ENCODE measurements around the gene TIGD3.

Gene TIGD3

DNA sequence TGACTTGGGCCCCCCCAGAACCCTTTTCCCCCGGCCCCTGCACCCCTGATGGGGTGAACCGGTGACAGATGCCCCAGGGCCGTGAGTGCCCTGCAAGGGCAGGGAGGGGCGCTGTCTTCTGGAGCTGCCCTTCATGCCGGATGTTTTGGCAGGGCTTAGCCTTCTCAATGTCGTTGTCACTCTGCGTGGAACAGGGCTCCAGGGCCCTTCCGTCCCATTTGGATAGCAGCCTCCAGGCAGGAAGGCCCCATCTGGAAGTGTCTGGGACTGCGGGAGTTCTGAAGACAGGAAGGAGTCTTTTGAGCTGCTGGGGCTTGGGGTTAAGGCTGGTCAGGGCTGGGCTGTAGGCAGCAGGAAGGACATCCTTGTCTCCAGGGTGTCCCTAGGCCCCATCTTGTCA, 36.4 kb downstream of the TIGD3 start:
- DNase-seq, result no peak

DNA sequence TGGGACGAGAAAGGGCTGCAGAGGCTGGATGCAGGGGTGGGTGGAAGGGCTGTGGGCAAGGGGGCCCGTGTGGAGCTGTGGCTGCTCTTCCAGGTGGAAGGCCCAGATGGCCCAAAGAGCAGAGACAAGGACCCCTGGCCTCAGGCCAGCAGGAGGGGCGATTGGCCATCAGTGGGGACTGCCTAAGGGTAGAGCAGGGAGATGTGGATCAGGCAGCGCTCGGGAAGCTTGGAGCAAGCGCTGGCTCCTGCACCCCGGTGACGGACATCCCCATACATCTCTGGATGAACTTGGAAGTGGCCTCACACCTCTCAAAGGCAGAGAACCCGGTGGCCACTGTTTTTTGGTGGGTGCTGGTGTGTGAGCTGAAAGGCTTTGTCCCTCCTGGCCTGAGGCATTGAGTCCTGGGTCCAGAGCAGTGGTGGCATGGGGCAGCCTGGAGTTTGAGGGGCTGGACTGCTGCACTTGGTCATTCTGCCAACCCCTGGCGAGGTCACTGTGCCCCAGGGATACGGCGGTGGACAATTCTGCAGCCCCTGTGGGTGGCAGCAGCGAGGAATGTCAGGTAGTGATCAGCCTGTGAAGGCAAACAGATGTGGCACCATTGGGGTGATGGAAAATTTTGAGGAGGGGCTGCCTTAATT, 37.8 kb downstream of the TIGD3 start:
- no peak for DNase-seq

DNA sequence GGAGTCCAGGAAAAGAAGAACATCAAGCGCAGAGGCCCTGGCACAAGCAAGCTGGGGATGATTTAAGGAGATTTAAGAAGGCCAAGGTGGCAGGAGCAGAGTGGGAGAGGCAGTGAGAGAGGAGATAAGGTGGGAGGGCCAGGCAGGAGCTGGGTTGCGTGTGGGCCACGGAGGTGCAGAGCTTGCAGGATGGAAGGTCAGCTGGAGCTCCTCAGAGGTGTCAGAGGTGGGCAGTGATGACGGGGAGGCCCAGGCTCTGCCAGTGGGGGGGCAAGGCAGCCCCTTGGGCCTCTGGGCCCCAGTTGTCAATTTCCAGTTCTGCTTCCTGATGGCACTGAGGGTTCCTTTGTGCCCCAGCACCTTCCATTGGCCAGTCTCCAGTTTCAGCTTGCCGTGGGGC, 38.3 kb downstream of the TIGD3 start:
- no peak for DNase-seq

DNA sequence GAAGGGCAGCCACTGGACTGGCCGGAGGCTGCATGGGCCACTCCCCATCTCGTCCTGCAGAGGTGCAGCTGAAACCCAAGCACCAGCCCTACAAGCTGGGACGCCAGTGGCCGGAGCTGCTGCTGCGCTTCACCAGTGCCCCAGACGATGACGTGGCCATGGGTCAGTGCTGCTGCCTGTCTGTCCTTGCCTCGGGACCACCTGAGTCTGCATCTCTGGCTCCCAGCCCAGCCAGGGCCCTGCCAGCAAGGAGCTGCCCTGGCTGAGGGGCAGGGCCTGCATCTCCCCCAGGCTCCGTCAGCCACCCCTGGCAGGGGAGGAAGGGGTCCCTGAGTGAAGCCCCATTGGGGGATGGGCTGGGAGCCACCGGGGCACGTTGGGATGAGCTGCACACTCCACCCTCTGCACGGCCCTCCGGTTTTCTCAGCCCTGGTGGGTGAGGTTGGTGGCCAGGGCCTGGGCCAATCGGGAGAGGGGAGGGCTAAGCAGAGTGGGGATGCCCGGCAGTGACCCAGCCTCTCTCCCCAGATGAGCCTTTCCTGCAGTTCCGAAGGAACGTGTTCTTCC, 39.0 kb downstream of the TIGD3 start:
- no peak for DNase-seq

DNA sequence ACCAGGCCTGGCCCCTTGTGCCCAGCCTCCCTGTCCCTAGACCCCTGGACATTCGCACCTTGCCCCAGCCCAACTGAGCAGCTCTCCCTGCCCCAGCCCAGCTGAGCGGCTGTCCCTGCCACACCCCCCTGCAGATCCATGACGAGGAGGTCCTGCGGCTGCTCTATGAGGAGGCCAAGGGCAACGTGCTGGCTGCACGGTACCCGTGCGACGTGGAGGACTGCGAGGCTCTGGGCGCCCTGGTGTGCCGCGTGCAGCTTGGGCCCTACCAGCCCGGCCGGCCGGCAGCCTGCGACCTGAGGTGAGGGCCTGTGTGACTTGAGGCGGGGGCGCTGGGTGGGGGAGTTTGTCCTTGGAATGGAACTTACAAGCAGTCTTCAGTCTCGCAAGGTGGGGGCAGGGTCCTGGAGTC, 39.6 kb downstream of the TIGD3 start:
- no peak for DNase-seq

DNA sequence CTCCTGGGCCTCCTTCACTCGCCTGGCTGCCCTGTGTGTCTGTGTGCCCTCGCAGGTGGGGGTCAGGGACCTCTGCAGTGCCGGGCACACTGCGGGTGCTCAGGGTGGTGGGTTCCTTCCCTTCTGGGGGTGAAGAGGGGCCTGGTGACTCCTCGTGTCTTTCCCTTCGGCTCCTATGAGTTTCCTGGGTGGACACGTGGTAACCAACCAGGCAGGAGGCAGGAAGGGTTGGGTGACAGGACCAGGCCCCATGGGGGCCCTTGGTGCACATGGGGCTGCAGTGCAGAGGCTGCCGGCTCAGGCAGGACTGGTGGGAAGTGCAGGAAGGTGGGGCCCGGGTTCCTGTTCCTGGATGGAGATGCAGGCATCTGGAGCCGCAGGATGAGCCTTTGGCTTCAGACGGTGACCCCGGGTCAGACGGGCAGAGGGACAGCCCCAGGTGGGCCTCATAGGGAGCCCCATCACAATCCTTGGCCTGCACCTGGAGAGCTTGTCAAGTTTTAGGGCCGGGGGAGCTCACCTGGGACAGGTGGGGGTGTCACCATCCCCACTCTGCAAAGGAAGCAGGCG, 41.5 kb downstream of the TIGD3 start:
- no peak for DNase-seq

DNA sequence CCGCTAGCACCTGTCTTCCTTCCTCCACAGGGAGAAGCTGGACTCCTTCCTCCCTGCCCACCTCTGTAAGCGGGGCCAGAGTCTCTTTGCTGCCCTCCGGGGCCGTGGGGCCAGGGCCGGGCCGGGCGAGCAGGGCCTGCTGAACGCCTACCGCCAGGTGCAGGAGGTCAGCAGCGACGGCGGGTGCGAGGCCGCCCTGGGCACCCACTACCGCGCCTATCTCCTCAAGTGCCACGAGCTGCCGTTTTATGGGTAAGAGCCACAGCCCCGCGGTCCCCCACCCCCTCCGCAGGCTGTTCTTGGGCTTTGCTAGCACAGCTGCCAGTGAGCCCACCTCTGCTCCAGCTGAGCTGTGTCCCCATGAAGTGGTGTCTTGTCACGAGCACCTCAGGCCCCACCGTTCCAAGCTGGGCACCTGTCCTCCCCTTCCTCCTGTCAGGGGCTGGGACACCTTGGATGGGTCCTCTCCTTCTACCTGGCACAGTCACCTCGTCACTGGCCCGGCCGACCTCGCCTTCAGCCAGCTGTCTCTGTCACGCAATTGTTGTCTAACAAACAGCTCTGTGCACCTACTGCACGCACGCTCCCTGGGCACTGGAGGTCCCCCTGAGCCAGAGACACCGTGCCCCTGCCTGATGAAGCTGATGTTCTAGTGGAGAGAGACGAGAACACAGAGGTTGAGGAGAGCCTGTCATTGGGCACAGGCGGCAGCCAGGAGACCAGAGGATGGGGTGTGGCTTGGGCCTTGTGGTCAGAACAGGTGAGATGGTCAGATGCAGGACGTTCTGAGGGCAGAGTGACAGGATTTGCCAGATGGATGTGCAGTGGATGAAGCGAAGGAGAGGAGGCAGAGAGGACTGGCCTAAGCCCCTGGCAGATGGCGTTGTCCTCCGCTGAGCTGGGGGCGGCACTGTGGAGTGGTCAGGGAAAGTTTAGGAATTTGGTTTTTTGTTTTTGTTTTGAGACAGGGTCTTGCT, 42.5 kb downstream of the TIGD3 start:
- no peak for DNase-seq

DNA sequence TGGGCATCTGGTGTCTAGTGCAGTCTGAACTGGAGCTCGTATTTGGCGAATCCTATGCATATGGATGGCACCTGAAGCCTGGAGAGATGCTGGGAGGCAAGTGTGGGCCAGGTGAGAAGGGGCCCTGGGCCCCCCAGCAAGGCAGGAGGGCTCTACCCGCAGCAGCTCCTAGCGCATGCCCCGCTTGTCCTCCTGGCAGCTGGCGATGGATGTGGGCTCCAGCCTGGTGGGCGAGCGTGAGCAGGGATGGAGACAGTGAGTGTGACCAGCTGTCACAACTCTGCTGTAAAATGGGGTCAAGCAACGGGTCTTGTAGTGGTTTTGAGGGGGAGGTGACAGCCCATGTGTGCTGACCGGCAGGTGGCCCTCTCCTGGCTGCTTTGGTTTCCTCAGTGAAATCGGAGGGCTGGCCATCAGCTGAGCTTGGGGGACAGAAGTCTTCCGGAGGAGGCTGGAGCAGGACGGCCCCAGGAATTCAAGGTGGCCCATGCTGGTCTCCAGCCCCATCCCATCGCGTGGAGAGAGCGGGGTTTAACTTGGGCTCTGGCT, 43.9 kb downstream of the TIGD3 start:
- DNase-seq, result no peak

DNA sequence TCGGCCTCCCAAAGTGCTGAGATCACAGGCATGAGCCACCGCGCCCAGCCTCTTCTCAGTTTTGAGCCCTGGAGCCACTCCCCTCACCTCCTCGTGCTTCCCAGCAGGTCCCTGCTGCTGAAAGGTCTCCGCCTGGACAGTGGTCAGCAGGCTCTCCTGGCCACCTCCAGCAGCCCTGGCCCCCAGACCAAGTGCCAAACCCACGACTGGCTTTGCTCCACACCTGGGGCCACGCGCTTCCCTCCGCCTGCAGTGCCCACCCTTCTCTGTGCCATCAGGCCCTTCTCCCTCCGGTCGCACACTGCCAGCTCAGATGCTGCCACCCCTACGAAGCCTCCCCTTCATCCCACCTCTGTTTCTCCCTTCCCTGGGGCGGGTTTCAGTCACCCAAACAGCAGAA, 44.7 kb downstream of the TIGD3 start:
- no peak for DNase-seq

DNA sequence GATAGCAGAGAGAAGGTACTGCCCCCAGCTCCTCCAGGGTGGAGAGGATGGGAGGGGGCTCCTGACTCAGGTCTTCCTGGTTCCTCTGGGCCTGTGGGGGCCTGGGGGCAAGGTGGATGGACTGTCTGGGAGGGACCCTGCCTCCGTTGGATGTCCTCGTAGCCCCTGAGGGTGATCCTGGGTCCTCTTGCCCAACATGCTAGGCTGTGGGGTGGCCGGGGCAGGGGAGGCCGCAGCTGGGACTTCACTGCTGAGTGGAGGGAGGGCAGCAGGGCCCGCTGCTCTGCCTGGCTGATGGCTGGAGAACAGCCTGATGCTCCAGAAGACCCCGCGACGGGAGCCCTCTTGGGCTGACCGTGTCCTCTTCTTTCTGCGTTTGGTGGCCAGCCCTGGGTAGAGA, 45.3 kb downstream of the TIGD3 start:
- no peak for DNase-seq

DNA sequence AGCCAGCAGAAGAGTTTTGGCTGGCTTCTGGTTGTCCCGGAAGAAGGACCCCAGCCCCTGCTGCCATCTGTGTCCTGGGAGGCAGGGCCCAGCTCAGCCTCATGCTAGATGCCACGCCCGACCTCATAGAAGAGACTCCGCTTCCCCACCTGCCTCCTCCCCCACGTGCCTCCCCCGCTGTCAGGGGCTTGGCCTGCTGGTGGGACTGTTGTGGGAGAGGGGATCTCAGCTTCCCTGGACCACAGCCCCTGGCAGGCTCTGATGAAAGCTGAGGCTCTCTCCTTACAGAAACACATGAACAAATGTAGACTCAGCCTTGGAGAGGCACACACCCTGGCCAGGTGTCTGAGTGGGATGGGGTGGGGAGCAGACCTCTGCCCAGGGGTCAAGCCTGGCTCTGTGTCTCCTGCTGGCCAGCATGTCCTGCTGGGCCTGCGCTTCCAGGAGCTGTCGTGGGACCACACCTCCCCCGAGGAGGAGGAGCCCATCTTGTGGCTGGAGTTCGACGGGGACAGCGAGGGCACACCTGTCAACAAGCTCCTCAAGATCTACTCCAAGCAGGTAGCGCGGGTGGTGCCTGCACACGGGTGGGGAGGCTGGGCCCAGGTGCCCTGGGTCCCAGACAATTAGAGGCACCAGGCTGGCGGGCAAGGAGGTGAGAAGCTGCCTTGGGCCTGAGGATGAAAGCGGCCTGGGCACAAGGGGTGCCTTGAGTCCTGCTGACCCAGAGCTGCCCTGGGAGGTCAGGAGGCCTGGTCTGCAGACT, 45.9 kb downstream of the TIGD3 start:
- no peak for DNase-seq

DNA sequence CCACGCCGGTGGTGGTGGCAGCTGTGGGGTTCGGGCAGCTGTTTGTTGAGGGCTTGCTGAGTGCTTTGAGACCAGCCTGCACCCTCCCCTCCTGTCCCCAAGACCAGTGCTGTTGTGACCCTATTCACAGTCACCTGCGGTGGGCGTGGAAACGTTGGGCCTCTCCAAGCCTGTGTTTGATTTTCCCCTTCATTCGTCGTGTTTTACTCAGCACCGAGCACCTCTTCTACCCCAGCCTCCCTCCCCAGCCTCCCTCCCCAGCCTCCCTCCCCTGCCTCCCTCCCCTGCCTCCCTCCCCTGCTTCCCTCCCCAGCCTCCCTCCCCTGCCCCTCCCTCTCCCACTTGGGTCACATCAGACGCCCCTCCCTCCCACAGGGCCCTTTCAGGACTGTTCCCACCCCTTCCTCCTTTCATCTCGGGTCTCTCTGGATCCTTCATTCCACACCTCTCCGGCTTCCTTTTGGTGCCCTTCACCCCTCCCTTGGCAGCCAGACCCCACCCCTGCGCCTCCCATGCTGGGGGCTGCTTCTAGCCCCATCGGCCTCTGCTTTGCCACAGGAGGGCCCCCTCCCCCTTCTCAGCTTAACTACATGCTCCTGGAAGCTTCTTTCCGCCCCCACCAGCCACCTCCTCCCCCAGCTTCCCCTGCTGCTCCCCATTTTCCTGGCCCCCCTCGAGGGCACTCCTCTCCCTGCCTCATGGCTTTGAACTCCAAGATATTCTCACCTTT, 46.7 kb downstream of the TIGD3 start:
- no peak for DNase-seq

DNA sequence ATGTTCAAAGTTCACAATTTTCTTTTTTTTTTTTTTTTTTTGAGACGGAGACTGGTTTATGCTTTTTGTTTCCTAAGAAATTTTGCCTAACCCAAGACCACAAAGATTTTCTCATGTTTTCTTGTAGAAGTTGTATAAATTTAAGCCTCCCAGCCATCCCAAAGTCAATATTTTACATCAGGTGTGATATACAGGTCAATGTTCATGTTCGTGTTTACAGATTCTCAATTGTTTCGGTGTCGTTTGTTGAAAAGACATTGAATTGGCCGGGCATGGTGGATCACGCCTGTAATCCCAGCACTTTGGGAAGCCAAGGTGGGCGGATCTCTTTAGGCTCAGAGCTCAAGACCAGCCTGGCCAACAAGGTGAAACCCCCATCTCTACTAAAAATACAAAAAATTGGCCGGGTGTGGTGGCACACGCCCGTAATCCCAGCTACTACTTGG, 47.3 kb downstream of the TIGD3 start:
- DNase-seq, result no peak

DNA sequence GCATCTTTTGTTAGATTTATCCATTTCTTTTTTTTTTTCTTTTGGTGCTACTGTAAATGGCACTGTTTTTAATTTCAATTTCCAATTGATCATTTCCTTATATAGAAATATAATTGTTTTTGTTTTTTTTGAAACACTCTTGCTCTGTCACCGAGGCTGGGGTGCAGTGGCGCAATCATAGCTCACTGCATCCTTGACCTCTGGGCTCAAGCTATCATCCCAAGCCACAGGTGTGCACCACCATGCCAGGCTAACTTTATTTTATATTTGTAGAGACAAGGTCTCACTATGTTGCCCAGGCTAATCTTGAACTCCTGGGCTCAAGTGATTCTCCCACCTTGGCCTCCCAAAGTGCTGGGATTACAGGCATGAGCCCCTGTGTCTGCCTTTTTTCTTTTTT, 48.2 kb downstream of the TIGD3 start:
- no peak for DNase-seq

DNA sequence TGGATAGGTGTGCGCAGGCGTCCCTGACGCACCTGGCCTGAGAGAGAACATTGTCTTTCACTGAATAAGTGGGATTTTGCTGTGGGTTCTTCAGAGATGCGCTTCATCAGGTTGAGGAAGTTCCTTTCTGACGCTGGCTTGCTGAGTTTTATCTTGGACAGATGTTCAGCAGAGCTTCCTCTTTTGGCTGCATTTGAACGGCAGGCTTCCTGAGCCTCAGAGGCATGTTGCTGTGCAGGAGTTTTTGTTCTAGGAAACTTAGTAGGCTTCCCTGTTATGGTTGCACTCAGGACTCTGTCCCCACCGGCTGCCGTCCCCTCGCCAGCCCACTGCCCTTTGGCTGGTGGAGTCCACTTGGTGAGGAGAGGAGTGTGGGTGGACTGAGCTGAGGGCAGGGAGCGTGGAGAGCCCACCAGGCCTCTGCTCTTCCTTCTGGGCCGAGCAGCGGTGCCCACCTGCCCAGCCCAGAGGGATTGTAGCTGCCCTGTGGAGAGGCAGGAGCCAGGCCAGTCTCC, 49.1 kb downstream of the TIGD3 start:
- DNase-seq, result no peak

DNA sequence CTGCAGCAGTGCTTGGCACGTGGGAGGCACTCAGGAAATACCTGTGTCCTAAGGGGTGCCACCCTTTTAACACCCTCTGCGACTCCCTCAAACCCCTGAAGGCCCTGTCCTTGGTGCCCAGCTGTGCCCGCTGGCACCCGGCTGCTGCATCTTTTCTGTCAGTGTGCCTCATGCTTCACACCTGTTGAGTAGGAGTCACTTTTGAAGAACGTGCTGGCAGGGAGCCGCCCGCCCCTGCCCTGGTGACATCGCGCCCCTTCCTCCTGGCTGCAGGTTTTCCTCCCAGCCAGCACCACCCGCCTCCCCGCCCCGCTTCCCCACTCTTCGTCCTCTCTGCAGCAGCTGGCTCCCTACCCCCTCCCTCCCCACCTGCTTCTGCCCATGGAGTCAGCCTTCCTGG, 49.7 kb downstream of the TIGD3 start:
- no peak for DNase-seq

DNA sequence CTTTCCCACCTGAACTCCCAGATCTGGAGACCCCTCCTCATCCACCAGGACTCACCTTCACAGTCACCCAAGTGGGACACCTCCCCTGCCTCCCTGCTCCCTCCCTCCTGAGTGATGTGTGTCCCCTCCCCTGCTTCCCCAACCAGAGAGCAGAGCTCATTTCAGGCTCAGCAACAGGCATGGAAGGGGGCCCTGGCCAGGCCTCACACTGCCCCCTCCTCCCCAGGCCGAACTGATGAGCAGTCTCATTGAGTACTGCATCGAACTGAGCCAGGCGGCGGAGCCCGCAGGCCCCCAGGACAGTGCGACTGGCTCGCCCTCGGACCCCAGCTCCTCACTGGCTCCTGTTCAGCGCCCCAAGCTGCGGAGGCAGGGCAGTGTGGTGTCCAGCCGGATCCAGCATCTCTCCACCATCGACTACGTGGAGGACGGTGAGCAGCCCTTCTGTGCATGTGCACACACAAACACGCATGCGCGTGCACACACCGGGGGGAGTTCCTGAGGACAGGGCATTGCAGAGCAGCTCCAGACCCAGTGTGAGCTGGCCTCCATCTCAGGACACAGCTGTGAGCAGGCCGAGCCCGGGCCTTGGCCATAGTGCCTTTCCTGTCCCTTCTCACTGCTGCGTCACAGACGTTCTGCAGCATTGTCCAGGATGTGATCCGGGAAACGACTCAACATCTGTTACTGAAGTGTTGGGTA, 50.2 kb downstream of the TIGD3 start:
- DNase-seq, result no peak

Measured in activated T-cell treated with anti-CD3 and anti-CD28 coated beads, Interleukin-2, amount 50 U/mL, for 1 hour (primary cell).